Stomach smooth muscle (tissue), 2 donors: ENCODE data around the gene TNS2.
"Not testable (repeated sequence)": the region's sequence is repeated elsewhere in the genome, so short reads cannot be mapped to it uniquely, and the experiment has no call there.

Experiments
- H3K27ac ChIP-seq: one replicate; pipeline ENCODE4 v1.7.0; 2013; ENCODE audit warnings: mild to moderate bottlenecking, low read length, inconsistent platforms
- H3K27me3 ChIP-seq, 2 donors: one replicate each; pipeline ENCODE4 v1.7.0; 2013; ENCODE audit warnings: low read length in 2 of 2; ENCODE audit not compliant: insufficient read depth in 2 of 2, control insufficient read depth in 1 of 2
- H3K36me3 ChIP-seq, 2 donors: one replicate each; pipeline ENCODE4 v1.7.0; 2013; ENCODE audit warnings: low read length in 2 of 2; ENCODE audit not compliant: control insufficient read depth in 2 of 2, insufficient read depth in 2 of 2
- H3K4me1 ChIP-seq: one replicate; pipeline ENCODE4 v1.7.0; 2013; ENCODE audit warnings: low read length; ENCODE audit not compliant: control insufficient read depth, insufficient read depth
- H3K4me3 ChIP-seq, 2 donors: one replicate each; pipeline ENCODE4 v1.7.0; 2013; ENCODE audit warnings: low read length in 2 of 2
- H3K9ac ChIP-seq, 2 donors: one replicate each; pipeline ENCODE4 v1.7.0; 2013; ENCODE audit warnings: low read length in 2 of 2, mild to moderate bottlenecking in 1 of 2
- H3K9me3 ChIP-seq, 2 donors: one replicate each; pipeline ENCODE4 v1.7.0; 2013; ENCODE audit warnings: low read length in 2 of 2; ENCODE audit not compliant: control insufficient read depth in 2 of 2
- donor health status: healthy.
- donor health status: Pancreatic carcinoma.

Gene TNS2

GRCh38 chr12:53091756-53092155 is 41.9 kb downstream of the TNS2 start:
- Histone ChIP-seq H3K4me3 (no peak overlapping the region), H3K36me3 (no peaks in the 10 kb centered on the region), H3K9me3 (no peaks in the 10 kb centered on the region), H3K4me1 (peaks cover 11% of the 10 kb centered on the region), H3K9ac (no peak overlapping the region), H3K27ac (no peak overlapping the region), H3K27me3 (no peaks in the 10 kb centered on the region)

- Histone ChIP-seq H3K4me3 (no peak overlapping the region), H3K4me1 (peaks cover 32% of the 10 kb centered on the region), H3K9me3 (no peaks in the 10 kb centered on the region), H3K27ac (no peak overlapping the region), H3K36me3 (no peaks in the 10 kb centered on the region), H3K27me3 (no peaks in the 10 kb centered on the region), H3K9ac (no peak overlapping the region)
These were observed 44.0 kb downstream of the TNS2 start for GRCh38 chr12:53093777-53094393.

GRCh38 chr12:53094394-53094787 is 44.5 kb downstream of the TNS2 start:
- H3K4me3 ChIP-seq, result no peak overlapping the region
- H3K27ac ChIP-seq, result no peak overlapping the region
- H3K9me3 ChIP-seq, result no peaks in the 10 kb centered on the region
- H3K9ac ChIP-seq, result no peak overlapping the region
- H3K27me3 ChIP-seq, result no peaks in the 10 kb centered on the region
- H3K36me3 ChIP-seq, result no peaks in the 10 kb centered on the region
- H3K4me1 ChIP-seq, result peaks cover 38% of the 10 kb centered on the region

- not testable (repeated sequence) for H3K4me3 ChIP-seq, H3K9me3 ChIP-seq, H3K9ac ChIP-seq, H3K36me3 ChIP-seq, H3K27ac ChIP-seq, H3K27me3 ChIP-seq
- peaks cover 38% of the 10 kb centered on the region for H3K4me1 ChIP-seq
These were observed 45.1 kb downstream of the TNS2 start for GRCh38 chr12:53094796-53095595.

GRCh38 chr12:53095596-53095895 is 45.7 kb downstream of the TNS2 start:
- H3K27ac ChIP-seq, H3K27me3 ChIP-seq, H3K4me3 ChIP-seq, H3K9me3 ChIP-seq, H3K36me3 ChIP-seq, H3K9ac ChIP-seq: not testable (repeated sequence)
- H3K4me1 ChIP-seq, result peaks cover 38% of the 10 kb centered on the region

- Histone ChIP-seq H3K27me3 (no peaks in the 10 kb centered on the region), H3K4me1 (peaks cover 38% of the 10 kb centered on the region), H3K9me3 (no peaks in the 10 kb centered on the region), H3K4me3 (peak overlapping the region; percentile 67 to 85), H3K36me3 (no peaks in the 10 kb centered on the region), H3K27ac (peak overlapping the region; percentile 80), H3K9ac (peak overlapping the region in 1 of 2 donors; percentile 70)
These were observed 46.4 kb downstream of the TNS2 start for GRCh38 chr12:53096089-53096741.

GRCh38 chr12:53096759-53097158 is 46.9 kb downstream of the TNS2 start:
- H3K9ac ChIP-seq, result peak overlapping the region; percentile 66 to 70
- peak overlapping the region; percentile 80 for H3K27ac ChIP-seq
- H3K27me3 ChIP-seq, result no peaks in the 10 kb centered on the region
- H3K4me1 ChIP-seq, result peaks cover 38% of the 10 kb centered on the region
- H3K9me3 ChIP-seq, result no peaks in the 10 kb centered on the region
- peaks cover 0 to under 1% of the 10 kb centered on the region in 2 donors for H3K36me3 ChIP-seq
- peak overlapping the region; percentile 67 to 85 for H3K4me3 ChIP-seq

- Histone ChIP-seq H3K36me3 (peaks cover 0 to 3% of the 10 kb centered on the region in 2 donors), H3K9ac (peak overlapping the region; percentile 66 to 70), H3K4me3 (peak overlapping the region; percentile 67 to 85), H3K9me3 (no peaks in the 10 kb centered on the region), H3K4me1 (peaks cover 36% of the 10 kb centered on the region), H3K27ac (peak overlapping the region; percentile 80), H3K27me3 (no peaks in the 10 kb centered on the region)
These were observed 47.3 kb downstream of the TNS2 start for GRCh38 chr12:53097207-53097563.

- Histone ChIP-seq H3K9me3 (no peaks in the 10 kb centered on the region), H3K27me3 (no peaks in the 10 kb centered on the region), H3K9ac (peak within 1 kb of the TSS; percentile 66 to 70), H3K4me3 (peak within 1 kb of the TSS; percentile 67 to 85), H3K4me1 (peaks cover 36% of the 10 kb centered on the region), H3K27ac (peak within 1 kb of the TSS; percentile 80), H3K36me3 (peaks cover 0 to 5% of the 10 kb centered on the region in 2 donors)
These were observed 47.9 kb downstream of the TNS2 start, which contains the start of gene IGFBP6 for GRCh38 chr12:53097564-53098353. IGFBP6 (plus strand) TSS chr12:53097667; CDS start chr12:53097718, 51 bp downstream.

- Histone ChIP-seq H3K4me3 (peak overlapping the region; percentile 67 to 85), H3K9me3 (no peaks in the 10 kb centered on the region), H3K4me1 (peaks cover 40% of the 10 kb centered on the region), H3K27me3 (no peaks in the 10 kb centered on the region), H3K9ac (peak overlapping the region; percentile 55 to 62), H3K27ac (peak overlapping the region; percentile 80), H3K36me3 (peaks cover 0 to 5% of the 10 kb centered on the region in 2 donors)
These were observed 48.6 kb downstream of the TNS2 start for GRCh38 chr12:53098354-53098981.
